CD4-positive, alpha-beta T cell (primary cell): ENCODE measurements around the gene SND1. TPM values are rescaled to one million over a fixed set of nuclear protein-coding genes. Genes with fewer than 3 reads are reported as not detected.

ENCODE experiments used
- ATAC-seq: fragments of 200-7000 bp; cut with Tn5 transposase; one replicate; pipeline ENCODE4 v1.10.0; 2022; ENCODE audit warnings: mild to moderate bottlenecking; ENCODE audit not compliant: poor library complexity
- CTCF ChIA-PET: fragments of 350-600 bp; sonication (Branson Sonifier 250); formaldehyde crosslinking; loops from one replicate; lab custom pipeline; 2021; ENCODE audit warnings: antibody characterized with exemption, inconsistent platforms; lab: Charles Lee
- POLR2A ChIA-PET: fragments of 350-600 bp; sonication (Branson Sonifier 250); formaldehyde crosslinking; loops from one replicate; lab custom pipeline; 2021; ENCODE audit warnings: antibody characterized with exemption, inconsistent platforms; lab: Charles Lee
- DNase-seq, 14 experiments: peaks; one replicate each; pipeline ENCODE4 v3.0.0-alpha.2; 2013 to 2020; ENCODE audit warnings: mixed read lengths in 2 of 14
- H3K27ac ChIP-seq, 2 donors: one replicate each; pipeline versions ENCODE4 v1.5.1 to v1.7.0; 2013; ENCODE audit warnings: low read length in 2 of 2, low read depth in 1 of 2, mild to moderate bottlenecking in 1 of 2
- H3K27me3 ChIP-seq, 2 experiments: 1 replicate in 1 of 2; 2 replicates in 1 of 2; pipeline versions ENCODE4 v1.6.1 to v1.7.0; 2013; ENCODE audit warnings: low read length in 2 of 2, control low read depth in 1 of 2, mild to moderate bottlenecking in 1 of 2, moderate library complexity in 1 of 2; ENCODE audit not compliant: insufficient read depth in 2 of 2, control insufficient read depth in 1 of 2
- H3K36me3 ChIP-seq: one replicate; pipeline ENCODE4 v1.6.1; 2013; ENCODE audit warnings: low read length, control low read depth; ENCODE audit not compliant: insufficient read depth
- H3K4me1 ChIP-seq: one replicate; pipeline ENCODE4 v1.6.1; 2013; ENCODE audit warnings: low read length, control low read depth; ENCODE audit not compliant: insufficient read depth
- H3K4me3 ChIP-seq: one replicate; pipeline ENCODE4 v1.5.1; 2013; ENCODE audit warnings: mild to moderate bottlenecking, low read length, moderate library complexity
- H3K9me3 ChIP-seq, 2 experiments: 1 replicate in 1 of 2; 2 replicates in 1 of 2; pipeline versions ENCODE4 v1.6.1 to v1.7.0; 2013; ENCODE audit warnings: low read length in 2 of 2, mild to moderate bottlenecking in 2 of 2, control low read depth in 1 of 2, moderate library complexity in 1 of 2; ENCODE audit not compliant: control insufficient read depth in 1 of 2, insufficient read depth in 1 of 2
- H3K27ac Mint-ChIP-seq: one replicate; pipeline ENCODE4 v1.8.0; 2020; ENCODE audit warnings: mixed read lengths
- H3K27me3 Mint-ChIP-seq: one replicate; pipeline ENCODE4 v1.8.0; 2021; ENCODE audit warnings: mixed read lengths
- H3K36me3 Mint-ChIP-seq: one replicate; pipeline ENCODE4 v1.8.0; 2021; ENCODE audit warnings: low read depth, mixed read lengths
- H3K4me1 Mint-ChIP-seq: one replicate; pipeline ENCODE4 v1.8.0; 2021; ENCODE audit warnings: low read depth, mixed read lengths
- H3K4me3 Mint-ChIP-seq: one replicate; pipeline ENCODE4 v1.8.0; 2020; ENCODE audit warnings: mild to moderate bottlenecking, mixed read lengths
- H3K9me3 Mint-ChIP-seq: one replicate; pipeline ENCODE4 v1.8.0; 2020; ENCODE audit warnings: mixed read lengths
- CTCF ChIP-seq: fragments of 200-600 bp; IDR thresholded peaks from one replicate; pipeline ENCODE4 v1.8.0; 2022; ENCODE audit warnings: antibody characterized with exemption, mild to moderate bottlenecking
- intact Hi-C, 2 experiments: fragments of 100-400 bp; cut with DNase I in 1 of 2; cut with micrococcal nuclease in 1 of 2; formaldehyde crosslinking; loops; one replicate each; pipeline versions ENCODE4 v1.15.1 to v1.9.0; 2023 to 2025; cut with DNase I, micrococcal nuclease
- total RNA-seq, 174 experiments: library from RNA in 2 of 174; stranded (reverse) in 2 of 174; gene quantifications; one replicate each; pipeline ENCODE4 v1.2.3 and lab custom pipeline; 2021 to 2026

The SND1 gene
- total RNA-seq, 2 experiments from 2014 or later, result 104 to 113 TPM

GRCh38 chr7:127802845-127803244, 150.9 kb downstream of the SND1 start:
- peaks cover 18% of the 10 kb centered on the region for H3K36me3 Mint-ChIP-seq
- DNase-seq, result no peak
- CTCF ChIA-PET, result no interaction called here
- H3K4me1 Mint-ChIP-seq, result peaks cover 9% of the 10 kb centered on the region
- Histone ChIP-seq H3K36me3 (peaks cover 6% of the 10 kb centered on the region), H3K4me3 (no peak overlapping the region), H3K9me3 (no peaks in the 10 kb centered on the region), H3K27ac (no peak overlapping the region), H3K27me3 (no peaks in the 10 kb centered on the region), H3K4me1 (peaks cover 6% of the 10 kb centered on the region)
- H3K4me3 Mint-ChIP-seq, result no peak overlapping the region
- POLR2A ChIA-PET, result no interaction called here
- ATAC-seq, result no peak
- intact Hi-C loops, result no loop called here
- H3K9me3 Mint-ChIP-seq, result no peaks in the 10 kb centered on the region
- no peaks in the 10 kb centered on the region for H3K27me3 Mint-ChIP-seq
- no peak for TF ChIP-seq CTCF
- H3K27ac Mint-ChIP-seq, result no peak overlapping the region

- ChIA-PET CTCF (no interaction called here), POLR2A (no interaction called here)
- Histone ChIP-seq H3K4me3 (no peak overlapping the region), H3K9me3 (no peaks in the 10 kb centered on the region), H3K27me3 (no peaks in the 10 kb centered on the region), H3K4me1 (peaks cover 6% of the 10 kb centered on the region), H3K27ac (no peak overlapping the region), H3K36me3 (peaks cover 13% of the 10 kb centered on the region)
- intact Hi-C loops, result no loop called here
- Mint-ChIP-seq H3K4me3 (no peak overlapping the region), H3K36me3 (peaks cover 23% of the 10 kb centered on the region), H3K9me3 (no peaks in the 10 kb centered on the region), H3K27me3 (no peaks in the 10 kb centered on the region), H3K27ac (no peak overlapping the region), H3K4me1 (peaks cover 3% of the 10 kb centered on the region)
- DNase-seq (no peak), ATAC-seq (no peak)
- TF ChIP-seq CTCF, result no peak
Observed at GRCh38 chr7:127803626-127804025, 151.6 kb downstream of the SND1 start.

- peaks cover 21% of the 10 kb centered on the region for H3K36me3 ChIP-seq
- no peak for DNase-seq
- H3K27me3 ChIP-seq, result no peaks in the 10 kb centered on the region
- ChIA-PET POLR2A (no interaction called here), CTCF (no interaction called here)
- no peak for TF ChIP-seq CTCF
- H3K4me3 ChIP-seq, result no peak overlapping the region
- H3K27me3 Mint-ChIP-seq, result no peaks in the 10 kb centered on the region
- H3K9me3 Mint-ChIP-seq, result no peaks in the 10 kb centered on the region
- H3K4me1 ChIP-seq, result no peaks in the 10 kb centered on the region
- no peaks in the 10 kb centered on the region for H3K9me3 ChIP-seq
- no peak for ATAC-seq
- H3K4me3 Mint-ChIP-seq, result no peak overlapping the region
- peaks cover 44% of the 10 kb centered on the region for H3K36me3 Mint-ChIP-seq
- no peak overlapping the region for H3K27ac Mint-ChIP-seq
- peaks cover 13% of the 10 kb centered on the region for H3K4me1 Mint-ChIP-seq
- H3K27ac ChIP-seq, result no peak overlapping the region
- intact Hi-C loops, result no loop called here
Observed at GRCh38 chr7:127807340-127807739, 155.3 kb downstream of the SND1 start.
